H9 (cell line): ENCODE data around the gene AGXT. TPM values are rescaled to one million over a fixed set of nuclear protein-coding genes. Genes with fewer than 3 reads are reported as not detected.
A peak's percentile ranks its signal among the peaks of the same experiment; 100 is the strongest.

ENCODE experiments used
- DNase-seq: peaks from one replicate; pipeline ENCODE4 v3.0.0-alpha.2; 2017
- H2AFZ ChIP-seq: one replicate; pipeline ENCODE4 v1.6.1; 2013; ENCODE audit warnings: mild to moderate bottlenecking, low read length, control low read depth, moderate library complexity
- H2AK5ac ChIP-seq: 2 replicates; pipeline ENCODE4 v1.6.1; 2013; ENCODE audit warnings: low read length, control low read depth, mixed read lengths; ENCODE audit not compliant: insufficient read length
- H2BK120ac ChIP-seq: one replicate; pipeline ENCODE4 v1.6.1; 2013; ENCODE audit warnings: low read depth, mild to moderate bottlenecking, low read length, control low read depth, inconsistent platforms; ENCODE audit not compliant: poor library complexity, severe bottlenecking
- H2BK12ac ChIP-seq: 2 replicates; pipeline ENCODE4 v1.6.1; 2013; ENCODE audit warnings: low read length, control low read depth, mixed read lengths, low read depth; ENCODE audit not compliant: insufficient read length
- H2BK15ac ChIP-seq: 2 replicates; pipeline ENCODE4 v1.6.1; 2013; ENCODE audit warnings: low read depth, low read length, control low read depth
- H2BK20ac ChIP-seq: one replicate; pipeline ENCODE4 v1.6.1; 2013; ENCODE audit warnings: low read depth, mild to moderate bottlenecking, low read length, control low read depth, inconsistent platforms; ENCODE audit not compliant: poor library complexity, severe bottlenecking
- H2BK5ac ChIP-seq: 2 replicates; pipeline ENCODE4 v1.6.1; 2013; ENCODE audit warnings: low read length, control low read depth, mixed read lengths; ENCODE audit not compliant: insufficient read length
- H3K14ac ChIP-seq: 2 replicates; pipeline ENCODE4 v1.6.1; 2013; ENCODE audit warnings: low read length, control low read depth; ENCODE audit not compliant: insufficient read depth
- H3K18ac ChIP-seq: 2 replicates; pipeline ENCODE4 v1.6.1; 2013; ENCODE audit warnings: low read depth, mild to moderate bottlenecking, mixed read lengths, low read length, control low read depth; ENCODE audit not compliant: insufficient read length
- H3K23ac ChIP-seq: 2 replicates; pipeline ENCODE4 v1.6.1; 2013; ENCODE audit warnings: low read length, control low read depth, mixed read lengths, low read depth; ENCODE audit not compliant: insufficient read length
- H3K23me2 ChIP-seq: 2 replicates; pipeline ENCODE4 v1.6.1; 2013; ENCODE audit warnings: low read depth, mild to moderate bottlenecking, mixed read lengths, low read length, control low read depth; ENCODE audit not compliant: insufficient read length, poor library complexity, severe bottlenecking
- H3K27ac ChIP-seq: 2 replicates; pipeline ENCODE4 v1.5.1; 2013; ENCODE audit warnings: low read length, control low read depth, mixed read lengths, low read depth; ENCODE audit not compliant: insufficient read length
- H3K27me3 ChIP-seq: 2 replicates; pipeline ENCODE4 v1.6.1; 2013; ENCODE audit warnings: low read length, control low read depth, inconsistent platforms; ENCODE audit not compliant: insufficient read depth
- H3K4ac ChIP-seq: 2 replicates; pipeline ENCODE4 v1.6.1; 2013; ENCODE audit warnings: low read depth, mild to moderate bottlenecking, control low read depth, inconsistent platforms, low read length, moderate library complexity
- H3K4me1 ChIP-seq: 2 replicates; pipeline ENCODE4 v1.6.1; 2013; ENCODE audit warnings: low read length, control low read depth, inconsistent platforms; ENCODE audit not compliant: insufficient read depth
- H3K4me2 ChIP-seq: 2 replicates; pipeline ENCODE4 v1.6.1; 2013; ENCODE audit warnings: low read length, control low read depth, mixed read lengths; ENCODE audit not compliant: insufficient read length, insufficient read depth
- H3K56ac ChIP-seq: 2 replicates; pipeline ENCODE4 v1.6.1; 2013; ENCODE audit warnings: low read depth, mild to moderate bottlenecking, mixed read lengths, low read length, control low read depth; ENCODE audit not compliant: insufficient read length
- H3K79me1 ChIP-seq: 2 replicates; pipeline ENCODE4 v1.6.1; 2013; ENCODE audit warnings: low read depth, mild to moderate bottlenecking, moderate library complexity, low read length, control low read depth, inconsistent platforms; ENCODE audit not compliant: insufficient read depth, poor library complexity, severe bottlenecking
- H3K79me2 ChIP-seq: 2 replicates; pipeline ENCODE4 v1.6.1; 2013; ENCODE audit warnings: low read length, control low read depth, inconsistent platforms; ENCODE audit not compliant: insufficient read depth
- H3K9ac ChIP-seq: 2 replicates; pipeline ENCODE4 v1.6.1; 2013; ENCODE audit warnings: low read length, control low read depth, mixed read lengths; ENCODE audit not compliant: insufficient read length; ENCODE audit errors: extremely low read depth
- H3K9me3 ChIP-seq: one replicate; pipeline ENCODE4 v1.6.1; 2013; ENCODE audit warnings: low read depth, low read length, inconsistent platforms; ENCODE audit not compliant: control insufficient read depth
- H3T11ph ChIP-seq: one replicate; pipeline ENCODE4 v1.6.1; 2013; ENCODE audit warnings: mild to moderate bottlenecking, low read length, control low read depth, inconsistent platforms
- H4K20me1 ChIP-seq: one replicate; pipeline ENCODE4 v1.6.1; 2013; ENCODE audit not compliant: control insufficient read depth, insufficient read length, insufficient read depth
- H4K5ac ChIP-seq: 2 replicates; pipeline ENCODE4 v1.6.1; 2013; ENCODE audit warnings: low read depth, mild to moderate bottlenecking, mixed read lengths, low read length, control low read depth; ENCODE audit not compliant: insufficient read length
- H4K8ac ChIP-seq: replicated peaks from 2 replicates; pipeline ENCODE4 v1.6.1; 2013; ENCODE audit warnings: low read length, control low read depth, mixed read lengths, low read depth; ENCODE audit not compliant: insufficient read length
- H4K91ac ChIP-seq: 2 replicates; pipeline ENCODE4 v1.6.1; 2013; ENCODE audit warnings: low read depth, mild to moderate bottlenecking, moderate library complexity, mixed read lengths, low read length, control low read depth; ENCODE audit not compliant: insufficient read length
- H3K27ac Mint-ChIP-seq, 3 experiments: 2 replicates in 2 of 3; 3 replicates in 1 of 3; pipeline ENCODE4 v1.8.0; 2020 to 2021; ENCODE audit warnings: mixed read lengths in 3 of 3, mild to moderate bottlenecking in 1 of 3, moderate library complexity in 1 of 3
- H3K27me3 Mint-ChIP-seq: 2 replicates; pipeline ENCODE4 v1.8.0; 2021; ENCODE audit warnings: low read depth, mild to moderate bottlenecking, moderate library complexity, mixed read lengths
- H3K36me3 Mint-ChIP-seq, 3 experiments: 2 replicates in 2 of 3; 3 replicates in 1 of 3; pipeline ENCODE4 v1.8.0; 2020 to 2021; ENCODE audit warnings: low read depth in 3 of 3, mixed read lengths in 3 of 3; ENCODE audit not compliant: insufficient read depth in 1 of 3
- H3K4me1 Mint-ChIP-seq, 2 experiments: 2 replicates each; pipeline ENCODE4 v1.8.0; 2020; ENCODE audit warnings: mixed read lengths in 2 of 2
- H3K4me3 Mint-ChIP-seq, 2 experiments: 2 replicates in 1 of 2; 3 replicates in 1 of 2; pipeline ENCODE4 v1.8.0; 2020 to 2021; ENCODE audit warnings: mild to moderate bottlenecking in 2 of 2, mixed read lengths in 2 of 2, moderate library complexity in 1 of 2
- H3K9me3 Mint-ChIP-seq, 2 experiments: 2 replicates in 1 of 2; 3 replicates in 1 of 2; pipeline ENCODE4 v1.8.0; 2020; ENCODE audit warnings: mild to moderate bottlenecking in 2 of 2, mixed read lengths in 2 of 2, moderate library complexity in 1 of 2
- WGBS: extraction: QIAGEN DNeasy Blood & Tissue Kit; methylation state at CpG from one replicate; pipeline ENCODE4 v1.1.7; 2013; ENCODE audit warnings: missing lambda C conversion rate, low lambda C conversion rate, mixed read lengths; ENCODE audit not compliant: insufficient read length; ENCODE audit errors: extremely low coverage; 5-methylcytosine and 5-hydroxymethylcytosine counted together
- total RNA-seq: library from RNA; stranded (reverse); gene quantifications from 2 replicates; pipeline ENCODE4 v1.2.1, GENCODE V29; 2021
- TF ChIP-seq, protein P1 (sequence below): fragments of 200-600 bp; sonication (generic); conservative IDR thresholded peaks from 3 replicates; pipeline ENCODE4 v1.8.0; 2021; ENCODE audit warnings: antibody characterized with exemption, mild to moderate bottlenecking

The AGXT gene
- total RNA-seq, 1 experiment from 2014 or later = not detected

DNA sequence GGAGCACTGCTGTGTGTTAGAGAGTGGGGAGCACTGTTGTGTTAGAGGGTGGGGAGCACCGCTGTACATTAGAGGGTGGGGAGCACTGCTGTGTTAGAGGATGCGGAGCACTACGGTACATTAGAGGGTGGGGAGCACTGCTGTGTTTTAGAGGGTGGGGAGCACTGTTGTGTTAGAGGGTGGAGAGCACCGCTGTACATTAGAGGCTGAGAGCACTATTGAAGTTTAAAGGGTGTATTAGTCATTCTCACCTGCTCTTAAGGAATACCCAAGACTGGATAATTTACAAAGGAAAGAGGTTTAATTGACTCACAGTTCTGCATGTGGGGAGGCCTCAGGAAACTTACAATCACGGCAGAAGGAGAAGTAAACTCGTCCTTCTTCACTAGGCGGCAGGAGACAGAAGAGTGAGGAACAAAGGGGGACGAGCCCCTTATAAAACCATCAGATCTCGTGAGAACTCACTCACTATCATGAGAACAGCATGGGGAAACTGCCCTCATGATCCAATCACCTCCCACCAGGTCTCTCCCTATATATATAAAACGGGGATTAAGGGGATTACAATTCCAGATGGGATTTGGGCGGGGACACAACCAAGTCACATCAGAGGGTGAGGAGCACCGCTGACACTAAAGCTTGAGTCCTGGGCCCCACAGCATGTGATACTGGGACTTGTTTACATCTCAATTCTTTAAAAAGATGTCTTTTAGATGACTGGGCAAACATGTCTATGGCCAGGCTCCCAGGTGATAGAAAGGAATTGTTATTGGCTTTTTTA is 19.5 kb upstream of the AGXT start:
- Histone ChIP-seq H2BK15ac (no peak overlapping the region), H3K56ac (no peak overlapping the region), H3K23ac (no peak overlapping the region), H3K23me2 (no peaks in the 10 kb centered on the region), H4K8ac (no peak overlapping the region), H3K18ac (no peak overlapping the region), H4K5ac (no peak overlapping the region), H3K79me2 (no peaks in the 10 kb centered on the region), H4K20me1 (no peaks in the 10 kb centered on the region), H4K91ac (no peak overlapping the region), H2BK120ac (no peak overlapping the region), H3K9me3 (peaks cover 8% of the 10 kb centered on the region), H3K27ac (no peak overlapping the region), H3K14ac (no peak overlapping the region), H2BK12ac (no peak overlapping the region), H3K27me3 (no peaks in the 10 kb centered on the region), H3K4me2 (no peak overlapping the region), H3K4me1 (peaks cover 7% of the 10 kb centered on the region; the same call in 1 of the 2 replicates), H3K79me1 (no peaks in the 10 kb centered on the region), H2AFZ (no peak overlapping the region), H3T11ph (no peak overlapping the region), H2AK5ac (no peak overlapping the region), H2BK5ac (no peak overlapping the region), H2BK20ac (no peak overlapping the region), H3K4ac (no peak overlapping the region), H3K9ac (no peak overlapping the region)
- no CpG with 5 or more reads among the region's 12 CpGs for WGBS
- Mint-ChIP-seq H3K27ac (peak overlapping the region in 1 of 3 experiments; percentile 10; a peak in 2 of 7 replicates), H3K4me3 (no peak overlapping the region; a peak in 1 of 5 replicates), H3K9me3 (peaks cover 17 to 21% of the 10 kb centered on the region in 2 experiments), H3K27me3 (no peaks in the 10 kb centered on the region; the same call in 1 of the 2 replicates), H3K4me1 (peaks cover 31 to 40% of the 10 kb centered on the region in 2 experiments), H3K36me3 (peaks cover 5 to 22% (median 11%) of the 10 kb centered on the region in 3 experiments)
- TF ChIP-seq, protein P1, sequence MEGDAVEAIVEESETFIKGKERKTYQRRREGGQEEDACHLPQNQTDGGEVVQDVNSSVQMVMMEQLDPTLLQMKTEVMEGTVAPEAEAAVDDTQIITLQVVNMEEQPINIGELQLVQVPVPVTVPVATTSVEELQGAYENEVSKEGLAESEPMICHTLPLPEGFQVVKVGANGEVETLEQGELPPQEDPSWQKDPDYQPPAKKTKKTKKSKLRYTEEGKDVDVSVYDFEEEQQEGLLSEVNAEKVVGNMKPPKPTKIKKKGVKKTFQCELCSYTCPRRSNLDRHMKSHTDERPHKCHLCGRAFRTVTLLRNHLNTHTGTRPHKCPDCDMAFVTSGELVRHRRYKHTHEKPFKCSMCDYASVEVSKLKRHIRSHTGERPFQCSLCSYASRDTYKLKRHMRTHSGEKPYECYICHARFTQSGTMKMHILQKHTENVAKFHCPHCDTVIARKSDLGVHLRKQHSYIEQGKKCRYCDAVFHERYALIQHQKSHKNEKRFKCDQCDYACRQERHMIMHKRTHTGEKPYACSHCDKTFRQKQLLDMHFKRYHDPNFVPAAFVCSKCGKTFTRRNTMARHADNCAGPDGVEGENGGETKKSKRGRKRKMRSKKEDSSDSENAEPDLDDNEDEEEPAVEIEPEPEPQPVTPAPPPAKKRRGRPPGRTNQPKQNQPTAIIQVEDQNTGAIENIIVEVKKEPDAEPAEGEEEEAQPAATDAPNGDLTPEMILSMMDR = no peak
- no peak for DNase-seq
